Anterior cingulate cortex (tissue), 58 donors: ENCODE results near the gene CDX1.

Experiments
- DNase-seq, 58 donors: peaks; one replicate each; lab custom pipeline; 2025; lab: John Stamatoyannopoulos, UW

CDX1 gene

DNA sequence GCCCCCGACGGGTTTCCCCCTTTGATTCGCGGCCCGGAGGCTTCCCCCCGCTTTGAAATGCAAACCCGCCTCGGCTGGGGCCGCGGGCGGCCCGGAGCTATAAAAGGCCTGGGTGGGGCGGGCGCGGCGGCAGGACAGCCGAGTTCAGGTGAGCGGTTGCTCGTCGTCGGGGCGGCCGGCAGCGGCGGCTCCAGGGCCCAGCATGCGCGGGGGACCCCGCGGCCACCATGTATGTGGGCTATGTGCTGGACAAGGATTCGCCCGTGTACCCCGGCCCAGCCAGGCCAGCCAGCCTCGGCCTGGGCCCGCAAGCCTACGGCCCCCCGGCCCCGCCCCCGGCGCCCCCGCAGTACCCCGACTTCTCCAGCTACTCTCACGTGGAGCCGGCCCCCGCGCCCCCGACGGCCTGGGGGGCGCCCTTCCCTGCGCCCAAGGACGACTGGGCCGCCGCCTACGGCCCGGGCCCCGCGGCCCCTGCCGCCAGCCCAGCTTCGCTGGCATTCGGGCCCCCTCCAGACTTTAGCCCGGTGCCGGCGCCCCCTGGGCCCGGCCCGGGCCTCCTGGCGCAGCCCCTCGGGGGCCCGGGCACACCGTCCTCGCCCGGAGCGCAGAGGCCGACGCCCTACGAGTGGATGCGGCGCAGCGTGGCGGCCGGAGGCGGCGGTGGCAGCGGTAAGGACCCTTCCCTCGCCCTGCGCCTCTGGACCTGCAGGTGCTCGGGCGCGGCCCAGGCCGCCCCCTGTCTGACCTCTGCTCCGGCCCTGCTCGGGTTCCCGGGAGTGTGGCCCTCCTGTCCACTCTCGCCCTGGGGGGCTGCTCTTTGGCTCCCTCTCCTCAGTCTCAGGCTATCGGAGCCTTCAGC lies at the start of gene CDX1:
CDX1 (plus strand) TSS at position 129 of the 862 bp plus-strand sequence; CDS start at position 228, 99 bp downstream.
- no peak for DNase-seq

DNA sequence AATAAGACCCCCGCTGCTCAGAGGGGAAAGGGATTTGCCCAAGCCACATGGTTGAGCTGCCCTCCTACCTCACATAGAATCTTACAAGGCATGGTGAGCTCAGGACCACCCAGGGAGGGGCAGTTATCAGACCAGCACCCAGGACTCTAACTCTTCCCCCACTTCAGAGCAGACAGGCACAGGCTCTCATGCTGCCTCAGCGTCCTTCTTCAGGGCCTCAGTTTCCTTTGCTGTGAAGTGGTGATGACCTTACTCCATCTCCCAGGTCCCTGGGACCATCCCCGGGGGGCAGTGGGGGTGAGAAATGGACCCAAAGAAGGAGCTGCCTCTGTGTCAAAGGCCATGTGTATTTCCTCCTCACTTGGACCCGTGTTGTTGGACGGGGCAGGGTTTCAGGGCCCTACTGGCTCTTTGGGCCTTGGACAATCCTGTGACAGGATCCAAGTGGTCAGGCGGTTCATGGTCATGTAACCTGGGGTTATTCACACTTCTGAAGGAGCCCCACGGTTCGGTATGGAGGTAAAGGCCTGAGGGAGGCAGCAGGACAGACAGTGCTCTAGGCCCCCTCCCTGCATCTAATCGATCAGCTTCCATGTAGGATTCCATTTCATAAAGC lies 48.5 kb upstream of the CDX1 start:
- DNase-seq, result no peak

DNA sequence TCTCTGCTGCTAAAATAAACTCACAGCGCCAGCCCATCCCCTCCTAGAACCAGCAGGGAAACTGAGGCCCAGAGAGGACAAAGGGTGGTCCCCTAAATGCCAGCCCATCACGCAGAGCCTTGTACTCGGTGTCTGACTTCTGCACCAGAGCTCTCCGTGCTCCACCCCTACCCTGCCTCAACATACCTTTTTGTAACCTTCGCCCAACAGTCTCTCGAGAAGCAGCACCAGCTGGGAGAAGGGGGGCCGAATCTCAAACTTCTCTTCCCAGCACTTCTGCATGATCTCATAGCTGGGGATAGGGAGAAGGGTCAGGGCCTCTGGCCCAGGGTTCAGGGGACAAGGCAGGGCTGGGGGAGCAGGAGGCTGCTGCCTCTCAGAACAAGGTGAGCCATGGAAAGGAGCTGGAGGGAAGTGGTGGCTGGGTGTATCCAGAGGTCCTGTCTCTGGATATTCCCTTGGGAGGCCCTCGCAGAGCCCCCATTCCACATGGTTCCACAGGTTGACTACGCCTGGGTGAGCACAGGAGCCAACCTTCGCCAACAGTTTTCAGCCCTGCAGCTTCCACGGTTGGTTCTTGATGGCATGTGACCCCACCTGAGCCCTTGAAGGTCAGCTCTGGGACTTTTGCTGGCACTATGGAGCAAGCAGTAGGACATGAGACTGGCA lies 47.9 kb upstream of the CDX1 start:
- no peak for DNase-seq

DNA sequence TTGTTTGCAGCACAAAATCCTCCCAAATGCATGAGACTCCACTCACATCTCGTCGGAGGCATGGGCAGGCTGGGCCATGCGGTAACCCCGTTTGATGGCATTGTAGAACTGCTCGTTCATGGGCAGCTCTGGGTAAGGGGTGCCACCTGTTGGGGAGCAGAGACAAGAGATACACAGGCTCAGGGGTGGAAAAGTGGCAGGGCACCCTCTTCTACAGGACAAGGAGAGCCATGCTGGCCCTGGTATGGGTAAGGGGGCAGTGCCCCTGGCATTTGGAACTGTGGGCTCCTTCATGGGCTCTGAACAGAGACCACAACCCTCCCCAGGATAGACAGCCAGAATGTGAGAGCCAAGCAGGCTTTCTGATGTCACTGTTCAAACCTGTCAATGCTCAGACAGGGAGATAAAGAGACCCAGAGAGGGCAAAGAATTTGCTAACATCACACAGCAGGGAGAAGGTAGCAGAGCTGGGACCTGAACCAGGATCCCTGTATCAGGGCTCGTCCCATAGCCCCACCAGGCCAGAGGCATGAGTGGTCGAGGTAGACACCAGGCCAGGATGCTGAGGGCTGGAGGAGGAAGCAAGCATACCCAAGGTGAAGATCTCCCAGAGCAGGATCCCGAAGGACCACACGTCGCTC lies 47.0 kb upstream of the CDX1 start:
- DNase-seq, result no peak

DNA sequence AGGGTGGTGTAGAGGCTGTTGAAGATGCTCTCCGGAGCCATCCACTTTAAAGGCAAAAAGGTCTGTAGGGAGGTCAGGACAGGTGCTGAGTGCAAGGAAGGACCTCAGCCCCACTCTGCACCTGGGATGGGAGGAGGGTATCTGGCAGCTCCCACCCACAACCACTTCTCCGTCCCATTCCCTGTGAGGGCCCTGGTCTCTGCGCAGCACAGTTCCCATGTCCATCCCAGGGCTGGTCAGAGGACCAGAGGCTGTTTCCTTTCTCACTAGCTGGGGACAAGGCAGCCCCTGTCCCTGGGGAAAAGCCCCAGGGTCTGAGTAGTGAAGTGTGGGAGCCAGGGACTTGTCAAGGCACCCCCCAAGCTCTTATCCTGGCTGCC lies 46.5 kb upstream of the CDX1 start:
- no peak for DNase-seq

DNA sequence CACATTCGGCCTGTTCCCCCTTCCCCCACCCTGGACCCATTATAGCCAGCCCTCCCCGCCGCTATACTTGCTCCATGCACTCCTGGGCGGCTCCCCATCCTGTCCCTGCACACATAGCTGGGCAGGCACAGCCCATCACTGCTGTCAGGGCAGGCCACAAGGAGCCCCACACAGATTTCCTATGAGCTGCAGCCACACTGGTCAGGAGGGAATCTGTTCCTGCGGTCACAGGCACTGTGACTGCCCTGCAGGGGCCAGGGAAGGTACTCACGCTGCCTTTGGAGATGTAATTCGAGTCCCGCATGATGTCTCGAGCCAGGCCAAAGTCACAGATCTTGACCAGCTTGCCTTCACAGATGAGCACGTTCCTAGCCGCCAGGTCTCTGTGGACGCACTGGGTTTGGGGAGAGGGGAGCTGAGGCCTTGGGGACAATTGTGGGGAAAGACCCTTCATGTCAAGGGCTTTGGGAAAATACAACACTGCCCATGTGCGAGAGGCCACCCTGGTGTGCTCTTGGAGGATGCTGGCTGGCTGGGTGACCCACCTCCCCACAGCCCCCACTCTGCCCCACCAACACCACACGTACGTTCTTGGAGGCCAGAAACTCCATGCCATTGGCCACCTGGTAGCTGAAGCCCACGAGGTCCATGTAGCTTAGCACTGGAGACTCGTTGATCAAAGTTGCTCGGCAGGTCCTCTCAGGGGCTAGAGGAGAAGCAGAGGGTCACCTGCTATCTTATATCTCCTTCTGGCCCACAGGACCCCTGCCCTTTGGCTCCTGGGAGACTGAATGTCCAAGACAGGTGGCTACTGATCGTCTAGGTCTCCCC lies 45.7 kb upstream of the CDX1 start:
- no peak for DNase-seq

DNA sequence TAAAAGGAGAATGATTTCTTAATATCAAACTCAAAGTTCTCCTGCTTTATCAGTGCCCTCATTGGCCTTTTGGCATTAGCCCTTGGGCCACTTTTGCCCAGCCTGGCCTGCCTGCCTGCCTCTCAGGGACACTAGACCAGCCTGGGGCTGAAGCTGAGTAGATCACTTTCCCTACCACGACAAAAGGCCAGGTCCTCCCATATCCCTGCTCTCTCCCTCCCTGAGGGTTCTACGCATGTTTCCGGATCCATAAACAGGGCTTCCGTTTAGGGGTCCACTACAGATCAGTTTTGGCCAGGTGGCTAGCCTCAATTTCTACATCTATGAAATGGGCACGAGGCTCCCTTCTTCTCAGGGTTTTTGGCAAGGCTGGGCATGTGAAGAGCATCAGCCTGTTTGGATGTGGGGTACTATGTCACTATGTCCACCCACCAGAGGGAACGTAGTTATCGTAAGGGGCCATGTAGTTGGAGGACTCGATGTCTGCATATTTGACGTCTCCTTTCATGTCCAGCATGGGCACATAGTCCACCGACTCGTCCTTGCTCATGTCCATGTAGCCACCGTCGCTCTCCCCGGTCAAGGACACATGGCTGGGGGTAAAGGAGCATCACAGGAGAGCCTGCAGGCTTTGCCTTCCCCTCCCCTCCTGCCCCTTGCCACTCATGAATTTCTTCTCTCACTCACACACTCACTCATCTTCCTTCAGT lies 45.0 kb upstream of the CDX1 start:
- no peak for DNase-seq

DNA sequence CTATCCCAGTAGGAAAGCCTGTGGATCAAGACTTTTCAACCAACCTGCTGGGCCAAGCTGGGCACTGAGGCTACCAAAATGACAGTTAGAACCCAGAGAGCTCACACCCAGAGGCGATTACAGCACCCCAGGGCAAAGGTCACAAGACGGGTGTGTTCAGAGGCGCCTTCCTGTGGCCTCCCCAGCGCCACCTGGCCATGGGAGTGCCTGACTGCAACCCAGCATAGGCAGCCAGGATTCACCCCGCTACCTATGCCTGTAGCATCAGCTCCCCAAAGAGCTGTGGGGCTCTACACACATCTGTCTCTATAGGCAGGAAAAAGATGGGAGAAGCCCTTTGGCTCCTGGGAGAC lies 44.4 kb upstream of the CDX1 start:
- no peak for DNase-seq

DNA sequence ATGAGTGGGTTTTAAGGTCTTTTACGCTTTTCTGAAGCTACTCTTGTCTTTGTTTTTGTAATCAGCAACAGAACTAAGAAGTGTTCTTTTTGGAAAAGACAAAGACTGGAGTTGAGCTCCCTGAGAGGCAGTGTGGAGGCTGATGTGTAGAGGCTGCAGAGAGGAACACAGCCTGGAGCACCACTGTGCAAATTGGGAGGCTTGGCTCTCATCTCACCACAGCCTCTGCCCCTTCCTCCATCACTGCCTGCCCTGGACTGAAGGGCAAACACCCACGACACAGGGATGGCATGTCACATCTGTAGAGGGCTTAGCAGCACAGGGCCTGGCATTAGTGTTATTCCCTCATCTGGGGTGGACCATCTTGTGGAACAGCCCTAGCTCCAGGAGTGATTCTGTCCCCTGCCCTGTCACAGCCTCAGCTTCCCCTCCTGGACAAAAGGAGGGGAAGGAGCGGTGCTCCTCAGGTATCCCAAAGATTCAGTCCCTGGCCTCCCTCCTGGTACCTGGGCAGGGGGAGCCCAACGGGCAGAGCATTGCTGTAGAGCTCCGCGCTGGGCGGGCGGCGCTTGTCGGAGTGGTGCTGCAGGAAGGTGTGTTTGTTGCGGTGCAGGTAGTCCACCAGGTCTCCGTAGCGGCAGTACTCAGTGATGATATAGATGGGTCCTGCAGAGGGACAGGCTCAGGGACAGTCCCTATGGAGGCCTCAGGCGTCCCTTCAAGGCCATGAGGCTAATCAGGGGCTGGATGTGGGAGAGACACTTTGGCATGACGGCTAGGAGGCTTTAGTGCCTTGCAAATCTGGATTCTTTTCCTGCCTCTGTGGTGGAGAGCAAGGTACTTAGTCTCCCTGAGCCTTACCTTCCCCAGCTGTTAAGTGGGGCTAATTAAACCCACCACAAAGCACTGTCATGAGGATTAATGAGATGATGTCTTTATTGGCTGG lies 43.8 kb upstream of the CDX1 start:
- no peak for DNase-seq

DNA sequence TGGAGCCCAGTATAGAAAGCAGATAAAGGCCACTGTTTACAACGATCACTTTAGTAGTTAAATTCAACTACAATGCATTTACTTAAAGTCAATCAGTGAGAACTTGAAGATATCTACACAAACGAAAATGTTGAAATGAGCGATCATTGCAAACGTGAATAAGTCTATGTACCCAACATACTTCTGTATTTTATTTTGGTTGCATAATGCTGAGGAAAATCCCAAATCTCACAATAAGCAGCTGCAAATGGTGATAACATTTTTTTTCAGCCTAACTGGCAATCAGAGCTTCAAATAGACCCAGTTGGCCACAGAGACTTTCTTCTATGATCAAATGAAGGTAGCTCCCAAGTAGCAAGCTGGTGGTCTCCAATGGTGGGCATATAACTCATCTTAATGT lies 43.0 kb upstream of the CDX1 start:
- no peak for DNase-seq

DNA sequence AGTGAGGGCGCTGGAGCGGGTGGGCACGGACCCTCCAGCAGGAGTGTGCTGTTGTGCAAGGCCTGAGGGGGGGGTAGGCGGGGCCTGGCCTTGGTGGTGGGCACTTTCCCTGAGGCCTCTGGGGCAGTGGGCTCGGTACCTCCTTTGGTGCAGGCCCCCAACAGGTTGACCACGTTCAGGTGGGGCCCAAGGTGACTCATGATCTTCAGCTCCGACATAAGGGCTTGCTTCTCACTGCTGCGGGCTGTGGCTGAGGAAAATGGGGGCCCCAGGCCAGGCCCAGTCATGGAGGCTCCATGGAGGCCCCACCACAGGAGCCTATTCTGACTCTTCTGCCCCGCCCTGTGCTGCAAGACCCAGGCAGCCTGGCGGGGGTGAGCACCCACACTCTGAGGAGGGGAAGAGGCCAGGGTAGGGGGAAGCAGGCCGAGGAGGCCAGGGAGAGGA lies 42.4 kb upstream of the CDX1 start:
- no peak for DNase-seq

DNA sequence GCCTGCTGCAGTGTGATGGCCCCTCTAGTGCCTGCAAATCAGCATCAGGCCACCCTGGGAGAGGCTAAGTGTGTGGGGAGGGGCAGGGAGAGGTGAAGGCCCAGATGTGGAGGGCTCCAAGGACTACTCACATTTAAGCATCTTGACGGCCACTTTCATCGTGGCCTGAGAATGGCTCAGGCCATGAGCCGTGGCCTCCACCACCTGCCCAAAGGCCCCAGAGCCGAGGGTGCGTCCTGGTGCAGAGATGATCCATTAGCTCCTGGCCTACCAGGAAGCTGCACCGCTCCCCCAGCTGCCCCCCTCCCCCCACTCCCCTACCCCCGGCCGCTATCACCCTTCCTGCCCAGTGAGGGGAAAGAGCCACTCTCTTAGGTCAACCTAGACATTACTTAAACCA lies 42.0 kb upstream of the CDX1 start:
- DNase-seq, result no peak

DNA sequence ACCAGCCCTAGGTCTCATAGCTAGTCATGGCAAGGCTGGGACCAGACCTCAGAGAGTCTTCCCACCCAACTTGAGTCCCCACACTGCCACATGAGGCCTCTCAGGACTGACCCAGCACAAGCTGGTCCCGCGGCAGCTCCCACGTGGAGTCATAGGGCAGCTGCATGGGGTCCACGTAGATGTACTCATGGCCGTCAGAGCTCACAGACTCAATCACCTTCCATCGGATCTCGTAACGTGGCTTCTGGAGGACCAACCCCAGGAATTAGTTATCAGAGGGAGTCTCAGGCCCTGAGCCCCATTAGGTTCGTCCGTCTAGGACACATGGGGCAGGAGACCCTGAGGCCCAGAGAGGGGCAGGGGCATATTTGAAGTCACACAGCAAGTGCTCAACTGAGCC lies 41.2 kb upstream of the CDX1 start:
- DNase-seq, result no peak

DNA sequence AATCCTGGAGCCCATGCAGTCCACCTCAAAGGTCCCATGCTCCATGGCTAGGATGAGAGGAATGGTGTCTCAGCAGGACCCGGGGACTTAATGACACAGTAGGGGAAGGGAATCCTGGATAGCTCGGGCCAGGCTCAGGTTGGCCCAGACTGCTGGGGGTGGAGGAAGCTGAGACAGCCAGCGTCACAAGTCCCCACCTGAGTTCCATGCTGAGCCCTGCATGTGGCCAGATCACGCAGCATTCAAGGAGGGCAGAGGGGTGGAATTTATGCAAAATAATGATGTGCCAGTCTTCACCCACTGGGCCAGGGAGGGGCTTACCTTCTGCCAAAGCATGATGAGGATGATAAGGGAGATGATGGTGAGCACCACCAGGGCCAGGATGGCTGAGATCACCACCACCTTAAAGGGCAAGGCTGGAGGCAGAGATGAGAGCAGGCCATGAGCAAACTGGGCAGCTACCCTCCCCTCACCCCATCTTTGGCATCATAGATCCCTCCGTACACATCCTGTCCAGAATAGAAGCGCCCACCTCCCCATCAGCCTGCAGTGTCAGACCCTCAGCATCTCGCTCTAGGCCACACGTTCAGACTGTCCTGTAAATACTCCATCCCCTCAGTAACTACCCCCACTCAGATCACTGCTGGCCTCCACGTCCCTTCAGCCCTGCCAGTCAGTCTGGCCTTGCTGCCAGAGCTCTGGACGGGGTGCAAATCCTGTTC lies 40.2 kb upstream of the CDX1 start:
- DNase-seq, result no peak

DNA sequence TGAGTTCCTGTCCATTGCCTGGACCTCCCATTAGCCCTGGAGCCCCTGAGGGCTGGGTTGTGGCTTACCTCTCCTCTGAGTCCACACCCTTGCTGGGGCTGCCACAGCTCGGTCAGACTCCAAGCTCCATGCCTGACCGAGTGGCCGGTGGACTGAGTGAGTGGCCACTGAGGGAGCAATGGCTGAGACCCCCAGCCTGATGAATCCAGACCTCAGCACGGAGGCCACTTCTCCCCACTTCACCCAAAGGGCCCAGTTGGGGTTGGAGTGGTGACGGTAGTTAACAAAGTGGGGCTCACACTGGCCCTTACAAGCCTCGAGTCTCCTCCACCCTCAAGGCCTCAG lies 39.7 kb upstream of the CDX1 start:
- DNase-seq, result no peak

DNA sequence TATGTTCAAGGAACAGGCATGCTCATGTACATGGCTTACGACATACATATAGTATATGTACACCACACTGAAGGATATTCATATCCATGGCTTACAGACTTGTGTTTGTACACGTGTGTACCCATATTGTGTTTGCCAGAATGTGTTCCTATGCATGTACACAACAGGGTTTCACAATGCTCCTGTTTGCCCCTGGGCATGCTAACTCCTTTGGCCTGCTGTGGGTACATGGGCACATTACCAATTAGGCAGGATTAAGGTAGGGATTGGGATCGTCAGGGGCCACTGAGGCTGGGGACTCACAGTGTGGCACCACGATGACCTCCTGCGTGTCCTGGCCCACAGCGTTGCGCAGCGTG lies 37.1 kb upstream of the CDX1 start:
- no peak for DNase-seq

DNA sequence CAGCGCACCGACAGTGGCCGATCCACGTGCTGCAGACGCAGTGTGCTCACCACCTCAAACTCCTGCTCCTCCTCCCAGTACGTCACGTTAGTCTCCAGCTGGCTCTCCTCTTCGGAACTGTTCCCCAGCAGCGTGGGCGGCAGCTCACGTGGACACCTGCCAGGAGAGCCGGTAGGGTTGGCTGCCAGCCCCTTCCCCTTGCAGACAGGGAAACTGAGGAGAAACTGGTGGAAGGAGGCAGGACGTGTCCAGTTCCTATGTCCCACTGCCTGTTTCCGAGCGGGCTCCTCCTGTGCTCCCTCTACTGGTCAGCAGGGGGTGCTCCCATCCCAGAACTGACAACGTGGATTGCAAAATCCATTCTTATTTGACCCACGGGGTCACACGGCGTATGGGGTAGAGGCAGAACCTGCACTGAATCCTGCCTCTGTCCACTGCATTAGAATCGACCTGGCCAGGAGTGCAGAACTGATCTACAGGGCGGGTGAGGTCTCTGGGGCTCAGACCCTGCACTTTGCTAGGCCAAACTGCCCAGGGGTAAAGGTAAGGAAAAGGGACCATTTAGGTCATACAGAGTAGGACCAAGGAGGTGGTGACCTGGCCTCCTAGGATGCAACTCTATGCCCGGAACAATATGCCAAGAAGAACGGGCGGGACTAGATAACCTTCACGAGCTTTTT lies 36.6 kb upstream of the CDX1 start:
- peak in 51 of 58 donors; percentile 20 to 75 (median 47) for DNase-seq
